H1 (cell line): ENCODE data around the gene ISLR2.

Experiments used
- CHD2 ChIP-seq: IDR thresholded peaks from 2 replicates; pipeline ENCODE4 v1.6.1; 2012; ENCODE audit warnings: low read length, improper control_type of control experiment
- CTCF ChIP-seq, 3 experiments: IDR thresholded peaks; 1 replicate in 2 of 3; 2 replicates in 1 of 3; pipeline versions ENCODE4 v1.5.1 to v1.6.1; 2011; ENCODE audit warnings: low read length in 3 of 3, mild to moderate bottlenecking in 3 of 3, inconsistent platforms in 2 of 3, low read depth in 1 of 3, moderate library complexity in 1 of 3; ENCODE audit not compliant: insufficient read depth in 1 of 3; ENCODE audit errors: control extremely low read depth in 1 of 3
- EZH2 ChIP-seq: fragments of 200-600 bp; sonication (generic); IDR thresholded peaks from 2 replicates; pipeline ENCODE4 v1.7.1; 2012; ENCODE audit warnings: low read depth, mild to moderate bottlenecking, moderate library complexity, low read length, inconsistent platforms; ENCODE audit not compliant: severe bottlenecking
- GABPA ChIP-seq: IDR thresholded peaks from 2 replicates; pipeline ENCODE4 v1.6.1; 2011; ENCODE audit warnings: mild to moderate bottlenecking, low read length, moderate library complexity, borderline replicate concordance; ENCODE audit not compliant: insufficient read depth
- KDM1A ChIP-seq: fragments of 200-600, 300-600 bp; sonication (generic); IDR thresholded peaks from 2 replicates; pipeline ENCODE4 v1.7.1; 2016; ENCODE audit warnings: mild to moderate bottlenecking, low read length, borderline replicate concordance
- PHF8 ChIP-seq: fragments of 200-600 bp; sonication (generic); conservative IDR thresholded peaks from 2 replicates; pipeline ENCODE4 v1.7.1; 2012; ENCODE audit warnings: low read depth, mild to moderate bottlenecking, inconsistent platforms, low read length, moderate library complexity
- POLR2AphosphoS5 ChIP-seq: IDR thresholded peaks from 2 replicates; pipeline ENCODE4 v1.6.1; 2011; ENCODE audit warnings: low read depth, low read length
- RAD21 ChIP-seq, 2 experiments: IDR thresholded peaks in 1 of 2; conservative IDR thresholded peaks in 1 of 2; 2 replicates each; pipeline ENCODE4 v1.6.1; 2011; ENCODE audit warnings: low read depth in 2 of 2, low read length in 2 of 2, improper control_type of control experiment in 1 of 2, inconsistent platforms in 1 of 2, mild to moderate bottlenecking in 1 of 2, moderate library complexity in 1 of 2
- TEAD4 ChIP-seq: IDR thresholded peaks from 2 replicates; pipeline ENCODE4 v1.6.1; 2012; ENCODE audit warnings: low read depth, low read length, inconsistent platforms, mixed read lengths

DNA sequence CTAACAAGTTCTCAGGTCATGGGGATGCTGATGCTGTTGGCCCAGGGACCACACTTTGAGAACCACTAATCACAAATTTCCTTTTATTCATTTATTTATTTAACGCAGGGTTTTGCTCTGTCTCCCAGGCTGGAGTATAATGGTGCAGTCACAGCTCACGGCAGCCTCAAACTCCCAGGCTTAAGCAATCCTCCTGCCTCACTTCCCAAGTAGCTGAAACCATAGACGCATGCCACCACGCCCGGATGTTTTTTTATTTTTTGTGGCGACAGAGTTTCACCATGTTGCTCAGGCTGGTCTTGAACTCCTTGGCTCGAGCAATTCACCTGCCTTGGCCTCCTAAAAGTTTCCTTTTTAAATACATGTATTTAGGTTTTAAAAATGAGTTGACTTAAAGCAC lies 20.7 kb upstream of the ISLR2 start:
- TF ChIP-seq KDM1A (no peak), PHF8 (no peak), CTCF (IDR thresholded peaks at IDR 0.05; ENCODE audit: control extremely low read depth in 1 of 3, insufficient read depth in 1 of 3, low read depth in 1 of 3, low read length in 3 of 3) (no peak), EZH2 (no peak), POLR2AphosphoS5 (no peak), TEAD4 (no peak), RAD21 (IDR thresholded peaks at IDR 0.05 in 1 of 2, conservative IDR thresholded peaks at IDR 0.05 in 1 of 2; ENCODE audit: low read depth in 2 of 2, low read length in 2 of 2) (no peak), GABPA (no peak), CHD2 (no peak)
